Measurements from ENCODE around the gene ELAC2.

ELAC2 gene

GRCh38 chr17:12995106-12995895 lies 22.5 kb downstream of the ELAC2 start:
- Histone ChIP-seq H3K27me3 (ENCODE audit: insufficient read depth, low read length, poor library complexity, severe bottlenecking) (no peaks in the 10 kb centered on the region), H3K9ac (ENCODE audit: low read depth, low read length, poor library complexity, severe bottlenecking) (no peak overlapping the region), H3K9me3 (ENCODE audit: insufficient read depth, low read depth, low read length) (no peaks in the 10 kb centered on the region), H3F3A (ENCODE audit: low read depth) (no peaks in the 10 kb centered on the region), H2AFZ (ENCODE audit: low read length) (no peak overlapping the region), H3K9me2 (replicated peaks; ENCODE audit: low read depth, low read length) (no peaks in the 10 kb centered on the region), H3K79me2 (ENCODE audit: insufficient read depth, low read length) (no peaks in the 10 kb centered on the region), H3K4me2 (ENCODE audit: low read depth, low read length, poor library complexity, severe bottlenecking) (no peak overlapping the region), H3K4me1 (ENCODE audit: insufficient read depth, low read length, poor library complexity, severe bottlenecking) (no peaks in the 10 kb centered on the region), H3K36me3 (ENCODE audit: insufficient read depth, low read length) (peaks cover 82% of the 10 kb centered on the region; the same call in 1 of the 2 replicates), H3K4me3 (ENCODE audit: low read length, poor library complexity, severe bottlenecking) (no peak overlapping the region), H4K20me1 (ENCODE audit: insufficient read depth, low read length, poor library complexity, severe bottlenecking) (no peaks in the 10 kb centered on the region)
- TF ChIP-seq, protein P1, sequence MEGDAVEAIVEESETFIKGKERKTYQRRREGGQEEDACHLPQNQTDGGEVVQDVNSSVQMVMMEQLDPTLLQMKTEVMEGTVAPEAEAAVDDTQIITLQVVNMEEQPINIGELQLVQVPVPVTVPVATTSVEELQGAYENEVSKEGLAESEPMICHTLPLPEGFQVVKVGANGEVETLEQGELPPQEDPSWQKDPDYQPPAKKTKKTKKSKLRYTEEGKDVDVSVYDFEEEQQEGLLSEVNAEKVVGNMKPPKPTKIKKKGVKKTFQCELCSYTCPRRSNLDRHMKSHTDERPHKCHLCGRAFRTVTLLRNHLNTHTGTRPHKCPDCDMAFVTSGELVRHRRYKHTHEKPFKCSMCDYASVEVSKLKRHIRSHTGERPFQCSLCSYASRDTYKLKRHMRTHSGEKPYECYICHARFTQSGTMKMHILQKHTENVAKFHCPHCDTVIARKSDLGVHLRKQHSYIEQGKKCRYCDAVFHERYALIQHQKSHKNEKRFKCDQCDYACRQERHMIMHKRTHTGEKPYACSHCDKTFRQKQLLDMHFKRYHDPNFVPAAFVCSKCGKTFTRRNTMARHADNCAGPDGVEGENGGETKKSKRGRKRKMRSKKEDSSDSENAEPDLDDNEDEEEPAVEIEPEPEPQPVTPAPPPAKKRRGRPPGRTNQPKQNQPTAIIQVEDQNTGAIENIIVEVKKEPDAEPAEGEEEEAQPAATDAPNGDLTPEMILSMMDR (conservative IDR thresholded peaks at IDR 0.05; ENCODE audit: low read length), result no peak
- TF ChIP-seq EZH2phosphoT487 (IDR thresholded peaks at IDR 0.05; ENCODE audit: borderline replicate concordance), result no peak

DNA sequence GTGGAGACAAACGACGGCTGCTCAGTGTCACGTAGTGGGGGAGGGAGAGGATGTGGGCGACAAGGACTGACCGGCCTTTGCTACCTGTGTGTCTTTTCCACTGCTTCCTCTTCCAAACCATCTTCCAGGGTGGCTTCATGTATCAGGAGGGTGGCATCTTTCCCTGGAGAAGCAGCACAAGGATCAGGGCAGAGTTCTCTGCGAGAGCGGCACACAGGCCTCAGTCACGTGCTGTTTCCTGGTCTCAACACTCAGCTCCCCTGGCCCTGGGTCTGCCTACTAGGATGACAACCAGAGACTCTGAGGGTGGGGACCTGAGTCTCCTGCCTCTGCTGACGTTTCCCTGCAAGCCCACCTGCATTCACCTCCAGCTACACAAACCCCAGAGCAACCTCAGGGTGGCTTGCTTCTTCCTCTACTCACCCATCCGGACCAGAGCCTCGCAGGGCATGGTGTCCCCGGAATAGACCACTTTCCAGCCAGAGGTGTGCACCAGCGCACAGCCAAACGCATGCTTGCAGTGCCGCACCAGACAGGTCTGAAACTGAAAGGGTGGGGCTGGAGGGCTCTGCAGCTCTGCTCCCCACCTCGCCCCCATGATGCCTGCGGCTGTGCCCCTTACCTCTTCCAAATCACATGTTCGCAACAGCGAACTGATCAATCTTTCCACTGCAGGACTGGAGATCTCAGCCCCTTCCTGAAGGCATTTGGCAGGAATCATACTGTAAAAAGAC lies 23.3 kb downstream of the ELAC2 start:
- Histone ChIP-seq H2AFZ (ENCODE audit: low read length) (no peak overlapping the region), H3K4me3 (ENCODE audit: low read length, poor library complexity, severe bottlenecking) (no peak overlapping the region), H3K4me1 (ENCODE audit: insufficient read depth, low read length, poor library complexity, severe bottlenecking) (no peaks in the 10 kb centered on the region), H3K4me2 (ENCODE audit: low read depth, low read length, poor library complexity, severe bottlenecking) (no peak overlapping the region), H3K27me3 (ENCODE audit: insufficient read depth, low read length, poor library complexity, severe bottlenecking) (no peaks in the 10 kb centered on the region), H4K20me1 (ENCODE audit: insufficient read depth, low read length, poor library complexity, severe bottlenecking) (no peaks in the 10 kb centered on the region), H3K36me3 (ENCODE audit: insufficient read depth, low read length) (peaks cover 77% of the 10 kb centered on the region; the same call in 1 of the 2 replicates), H3K9ac (ENCODE audit: low read depth, low read length, poor library complexity, severe bottlenecking) (no peak overlapping the region), H3K9me2 (replicated peaks; ENCODE audit: low read depth, low read length) (no peaks in the 10 kb centered on the region), H3K9me3 (ENCODE audit: insufficient read depth, low read depth, low read length) (no peaks in the 10 kb centered on the region), H3K79me2 (ENCODE audit: insufficient read depth, low read length) (no peaks in the 10 kb centered on the region), H3F3A (ENCODE audit: low read depth) (no peaks in the 10 kb centered on the region)
- TF ChIP-seq, protein P1 (conservative IDR thresholded peaks at IDR 0.05; ENCODE audit: low read length), result no peak
- TF ChIP-seq EZH2phosphoT487 (IDR thresholded peaks at IDR 0.05; ENCODE audit: borderline replicate concordance), result no peak

DNA sequence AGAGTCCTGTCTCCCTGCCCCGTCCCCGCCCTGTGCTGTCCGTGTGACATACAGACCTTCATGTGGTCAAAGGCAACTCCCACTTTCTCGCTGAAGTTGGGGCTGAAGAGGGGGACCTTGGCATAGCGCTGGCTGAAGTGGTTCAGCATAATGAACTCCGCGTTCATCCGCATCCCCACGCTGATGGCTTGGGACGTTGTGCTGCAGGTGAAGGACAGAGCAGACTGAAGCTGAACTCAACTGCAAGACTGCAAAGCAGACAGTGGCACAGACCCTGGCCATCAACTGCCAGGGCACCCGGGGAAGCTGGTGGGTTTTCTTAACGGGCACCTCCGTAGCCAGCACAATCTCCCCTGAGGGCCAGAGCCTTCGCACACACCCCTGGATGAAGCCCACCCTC lies 24.2 kb downstream of the ELAC2 start:
- Histone ChIP-seq H4K20me1 (ENCODE audit: insufficient read depth, low read length, poor library complexity, severe bottlenecking) (no peaks in the 10 kb centered on the region), H3K36me3 (ENCODE audit: insufficient read depth, low read length) (peaks cover 68% of the 10 kb centered on the region; the same call in 1 of the 2 replicates), H3K9ac (ENCODE audit: low read depth, low read length, poor library complexity, severe bottlenecking) (no peak overlapping the region)

More for the DNA sequence above, 24.2 kb downstream of the ELAC2 start:
- H3K9me2 ChIP-seq (replicated peaks; ENCODE audit: low read depth, low read length), result no peaks in the 10 kb centered on the region
- no peak overlapping the region for H2AFZ ChIP-seq (ENCODE audit: low read length)
- no peaks in the 10 kb centered on the region for H3K4me1 ChIP-seq (ENCODE audit: insufficient read depth, low read length, poor library complexity, severe bottlenecking)
- no peak overlapping the region for H3K4me2 ChIP-seq (ENCODE audit: low read depth, low read length, poor library complexity, severe bottlenecking)
- no peaks in the 10 kb centered on the region for H3K27me3 ChIP-seq (ENCODE audit: insufficient read depth, low read length, poor library complexity, severe bottlenecking)
- no peaks in the 10 kb centered on the region for H3F3A ChIP-seq (ENCODE audit: low read depth)
- no peak overlapping the region for H3K4me3 ChIP-seq (ENCODE audit: low read length, poor library complexity, severe bottlenecking)
- H3K79me2 ChIP-seq (ENCODE audit: insufficient read depth, low read length), result no peaks in the 10 kb centered on the region
- TF ChIP-seq EZH2phosphoT487 (IDR thresholded peaks at IDR 0.05; ENCODE audit: borderline replicate concordance), result no peak
- TF ChIP-seq, protein P1 (conservative IDR thresholded peaks at IDR 0.05; ENCODE audit: low read length), result no peak
- H3K9me3 ChIP-seq (ENCODE audit: insufficient read depth, low read depth, low read length), result no peaks in the 10 kb centered on the region

All from Loucy (cell line).